Measurements from ENCODE around the gene TMEM169.
"Not testable (repeated sequence)": the region's sequence is repeated elsewhere in the genome, so short reads cannot be mapped to it uniquely, and the experiment has no call there.

The TMEM169 gene

DNA sequence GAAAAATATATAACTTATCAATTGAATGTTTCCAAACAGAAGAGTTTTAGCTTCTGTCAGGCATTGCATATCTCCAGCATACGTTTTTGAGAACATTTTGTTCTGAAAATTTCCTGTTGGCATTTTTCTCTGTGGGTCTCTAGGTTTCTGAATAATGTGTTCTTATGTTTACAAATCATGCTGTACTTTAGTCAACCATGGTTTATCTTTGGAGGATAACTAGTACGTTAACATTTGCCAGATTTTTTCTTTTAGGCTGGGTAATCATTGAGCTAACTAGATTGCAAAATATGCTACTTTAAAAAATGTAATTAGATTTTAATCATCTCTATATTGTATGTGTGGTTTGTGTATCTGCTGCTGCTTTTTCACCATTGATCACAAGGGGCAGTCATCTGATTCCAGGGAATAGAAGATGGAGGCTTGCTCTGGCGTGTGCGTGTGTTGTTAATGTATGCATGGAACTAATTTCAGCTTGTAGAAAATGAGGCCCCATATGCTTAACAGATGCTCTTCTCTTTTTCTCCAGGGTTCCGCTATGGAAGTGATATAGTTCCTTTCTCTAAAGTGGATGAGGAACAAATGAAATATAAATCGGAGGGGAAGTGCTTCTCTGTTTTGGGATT lies 48.7 kb downstream of the TMEM169 start:
- no peak for DNase-seq (ENCODE audit: low read depth in 1 of 2, low spot score in 1 of 2)

- no peak for DNase-seq (ENCODE audit: low read depth in 1 of 2, low spot score in 1 of 2)
These were observed 49.6 kb downstream of the TMEM169 start for GRCh38 chr2:216131175-216131926.

GRCh38 chr2:216132585-216132984 lies 50.9 kb downstream of the TMEM169 start:
- no peak for DNase-seq (ENCODE audit: low read depth in 1 of 2, low spot score in 1 of 2)

GRCh38 chr2:216133397-216133796 lies 51.7 kb downstream of the TMEM169 start:
- DNase-seq (ENCODE audit: low read depth in 1 of 2, low spot score in 1 of 2), result no peak

GRCh38 chr2:216134958-216135541 lies 53.3 kb downstream of the TMEM169 start:
- no peak for DNase-seq (ENCODE audit: low read depth in 1 of 2, low spot score in 1 of 2)

DNA sequence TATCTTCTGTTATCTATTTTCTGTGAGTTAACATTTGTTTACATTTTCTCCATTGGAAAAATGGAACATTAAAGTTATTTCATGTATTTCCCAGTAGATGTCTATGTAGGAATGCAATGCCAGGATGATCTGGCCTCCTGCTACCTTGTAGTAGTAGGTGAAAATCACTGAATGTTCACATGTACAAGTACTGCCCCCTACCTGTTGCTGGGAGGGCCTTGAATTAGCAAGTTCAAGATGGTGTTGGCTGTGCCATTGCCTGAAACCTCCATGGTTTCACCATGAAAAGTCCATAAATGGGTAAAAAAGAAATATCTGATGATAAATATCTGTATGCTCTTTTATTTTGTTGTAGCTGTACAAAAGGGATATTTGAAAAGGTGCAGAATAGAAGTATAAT lies 58.2 kb downstream of the TMEM169 start:
- no peak for DNase-seq (ENCODE audit: low read depth in 1 of 2, low spot score in 1 of 2)

GRCh38 chr2:216141516-216141915 lies 59.8 kb downstream of the TMEM169 start:
- DNase-seq (ENCODE audit: low read depth in 1 of 2, low spot score in 1 of 2), result not testable (repeated sequence)

DNA sequence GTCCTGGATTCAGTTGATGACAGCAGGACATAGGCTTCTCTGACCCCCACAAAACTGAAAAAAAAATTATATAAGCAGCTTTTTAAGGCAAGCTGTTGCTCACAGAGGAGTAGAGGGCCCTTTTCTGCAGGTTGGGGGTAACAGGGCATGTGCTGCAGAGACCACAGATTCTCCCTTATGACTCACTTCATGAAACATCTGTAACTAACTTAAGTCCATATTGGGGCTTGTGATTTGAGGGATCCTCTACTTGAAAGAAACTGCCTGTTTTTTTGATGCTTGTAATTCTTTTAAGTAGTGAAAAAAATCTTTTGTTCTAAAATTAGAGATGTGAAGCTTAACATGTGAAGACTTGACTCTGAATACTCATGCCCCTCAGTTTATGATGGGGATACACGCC lies 60.8 kb downstream of the TMEM169 start:
- DNase-seq (ENCODE audit: low read depth in 1 of 2, low spot score in 1 of 2), result no peak

DNA sequence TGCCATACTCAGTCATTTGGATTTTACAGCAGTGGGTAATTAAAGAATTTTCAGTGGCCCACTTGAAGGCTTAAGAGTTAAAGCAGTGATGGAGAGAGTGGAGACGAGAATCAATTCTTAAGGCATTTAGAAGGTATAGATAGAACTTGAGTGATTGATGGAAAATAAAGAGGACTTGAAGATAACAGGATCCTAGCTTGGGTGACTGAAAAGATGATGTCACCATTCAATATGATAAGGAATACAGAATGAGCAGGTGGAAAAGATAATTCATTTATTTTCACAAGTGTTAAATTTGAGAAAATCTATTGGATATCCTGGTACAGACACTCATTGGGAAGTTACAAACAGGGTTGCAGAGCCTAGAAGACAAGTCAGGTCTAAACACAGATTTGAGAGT lies 62.7 kb downstream of the TMEM169 start:
- DNase-seq (ENCODE audit: low read depth in 1 of 2, low spot score in 1 of 2), result no peak

DNA sequence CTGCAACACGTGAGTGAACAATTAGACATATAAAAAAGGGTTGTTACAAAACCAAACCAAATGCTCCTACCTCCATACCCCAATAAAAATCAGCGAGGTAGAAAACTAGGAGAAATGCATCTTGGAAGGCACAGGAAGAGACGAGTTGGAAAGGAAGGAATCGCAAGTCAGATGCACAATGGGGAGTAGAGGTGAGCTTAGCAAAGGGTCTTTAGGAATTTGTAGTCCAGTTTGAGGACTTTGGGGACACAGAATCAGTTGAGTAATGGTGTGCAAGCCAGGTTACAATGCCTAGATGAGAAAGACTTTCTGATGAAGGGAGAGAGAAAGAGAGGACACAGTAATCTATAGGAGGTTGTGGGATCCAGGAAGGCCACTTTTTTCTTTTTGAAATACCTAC lies 63.1 kb downstream of the TMEM169 start:
- no peak for DNase-seq (ENCODE audit: low read depth in 1 of 2, low spot score in 1 of 2)

DNA sequence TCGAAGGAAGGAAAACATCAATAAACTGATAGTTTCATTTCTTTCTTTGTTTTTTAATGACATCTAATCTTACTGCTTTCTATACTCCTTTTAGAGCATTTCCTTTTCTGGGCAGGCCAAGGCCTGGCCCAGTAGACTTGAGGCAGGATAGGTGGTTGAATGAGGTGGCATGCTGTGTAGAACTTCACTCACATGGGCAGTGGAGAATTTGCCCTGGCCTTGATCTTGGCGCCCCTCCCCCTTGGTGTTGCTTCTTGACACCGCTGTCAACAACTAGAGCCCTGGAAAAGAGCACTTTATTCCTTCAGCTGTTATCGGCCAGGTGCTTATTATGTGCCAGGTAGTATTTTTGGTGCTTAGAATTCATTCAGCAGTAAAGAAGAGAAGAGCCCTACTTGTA lies 64.9 kb downstream of the TMEM169 start:
- no peak for DNase-seq (ENCODE audit: low read depth in 1 of 2, low spot score in 1 of 2)

- DNase-seq (ENCODE audit: low read depth in 1 of 2, low spot score in 1 of 2), result no peak
These were observed 65.7 kb downstream of the TMEM169 start for GRCh38 chr2:216147172-216148131.

DNA sequence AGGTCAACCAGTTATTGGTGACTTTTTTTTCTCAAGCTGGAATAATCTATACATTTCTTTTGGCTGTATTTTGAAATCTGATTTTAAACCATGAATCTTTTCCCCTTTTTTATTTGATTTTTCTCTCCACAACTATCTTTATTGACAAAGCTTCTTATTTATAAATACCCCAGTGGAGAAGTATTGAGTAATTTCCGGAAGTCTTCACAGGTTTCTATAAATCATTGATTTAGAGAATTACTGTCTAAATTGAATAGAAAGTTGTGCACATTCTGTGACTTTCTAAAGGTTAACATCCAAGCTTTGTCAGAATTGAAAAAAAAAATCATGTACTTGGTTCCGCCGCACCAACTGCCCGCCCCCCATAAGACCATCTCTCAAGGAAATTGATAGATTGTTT lies 67.3 kb downstream of the TMEM169 start:
- no peak for DNase-seq (ENCODE audit: low read depth in 1 of 2, low spot score in 1 of 2)

DNA sequence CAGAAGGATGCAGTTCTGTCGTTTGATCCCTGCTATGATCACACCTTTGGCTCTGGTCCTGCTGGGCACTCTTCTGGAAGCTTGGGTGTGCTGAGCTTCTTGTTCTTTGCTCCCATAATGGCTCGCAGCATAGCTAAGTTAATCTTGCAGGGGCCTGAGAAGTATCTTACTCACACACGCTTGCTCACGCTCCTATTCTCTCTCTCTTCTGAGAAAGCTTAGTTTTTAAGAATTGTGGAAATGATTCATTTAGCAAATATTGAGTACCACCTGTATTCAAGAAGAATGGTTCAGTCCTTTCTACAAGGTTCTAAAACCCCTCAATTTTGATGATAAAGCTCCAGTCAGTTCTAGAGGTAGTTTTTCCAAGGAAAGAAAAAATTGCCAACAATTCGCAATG lies 68.0 kb downstream of the TMEM169 start:
- DNase-seq (ENCODE audit: low read depth in 1 of 2, low spot score in 1 of 2), result no peak

GRCh38 chr2:216151313-216152025 lies 69.8 kb downstream of the TMEM169 start:
- DNase-seq (ENCODE audit: low read depth in 1 of 2, low spot score in 1 of 2), result no peak
